NCI-H1436 treated with DMSO at 0.1 percent for 48 hours (cell line): ENCODE measurements around the gene TAF10.

Source experiments
- DNase-seq: peaks from one replicate; lab custom pipeline; 2025; lab: John Stamatoyannopoulos, UW

The TAF10 gene

DNA sequence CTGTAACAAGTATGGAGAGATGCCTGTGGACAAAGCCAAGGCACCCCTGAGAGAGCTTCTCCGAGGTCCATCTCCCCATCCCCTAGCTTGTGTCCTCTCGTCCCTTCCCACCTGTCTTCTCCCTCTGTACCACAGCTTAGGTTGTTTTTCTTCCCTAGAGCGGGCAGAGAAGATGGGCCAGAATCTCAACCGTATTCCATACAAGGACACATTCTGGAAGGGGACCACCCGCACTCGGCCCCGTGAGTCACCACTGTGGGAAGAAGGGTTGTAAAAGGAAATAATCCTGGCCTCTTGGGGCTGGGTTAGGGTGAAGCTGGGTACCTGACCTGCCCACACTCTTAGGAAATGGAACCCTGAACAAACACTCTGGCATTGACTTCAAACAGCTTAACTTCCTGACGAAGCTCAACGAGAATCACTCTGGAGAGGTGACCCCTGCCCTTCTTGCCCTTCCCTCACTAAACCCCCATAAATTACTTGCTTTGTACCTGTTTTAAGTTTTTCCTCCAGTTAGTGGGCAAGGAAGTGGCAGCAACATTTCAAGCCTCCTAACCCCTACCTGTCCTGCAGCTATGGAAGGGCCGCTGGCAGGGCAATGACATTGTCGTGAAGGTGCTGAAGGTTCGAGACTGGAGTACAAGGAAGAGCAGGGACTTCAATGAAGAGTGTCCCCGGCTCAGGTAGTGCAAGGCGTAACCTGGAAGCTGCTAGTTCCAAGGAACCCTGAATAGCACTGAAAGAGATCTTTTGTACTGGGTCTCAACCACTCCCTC, 3.1 kb downstream of the TAF10 start:
- DNase-seq = no peak

DNA sequence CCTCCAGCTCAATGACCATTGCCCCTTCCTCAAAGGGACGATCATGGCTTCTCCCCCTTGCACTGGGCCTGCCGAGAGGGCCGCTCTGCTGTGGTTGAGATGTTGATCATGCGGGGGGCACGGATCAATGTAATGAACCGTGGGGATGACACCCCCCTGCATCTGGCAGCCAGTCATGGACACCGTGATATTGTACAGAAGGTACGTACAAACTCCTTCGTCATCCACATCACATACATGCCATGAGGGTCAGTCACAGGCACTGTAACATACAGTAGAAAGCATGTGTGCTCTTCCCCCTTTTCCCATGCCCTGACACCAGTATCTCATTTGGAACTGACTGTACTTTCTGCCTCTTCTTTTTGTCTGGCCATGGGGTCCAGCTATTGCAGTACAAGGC, 4.0 kb downstream of the TAF10 start:
- DNase-seq = no peak

DNA sequence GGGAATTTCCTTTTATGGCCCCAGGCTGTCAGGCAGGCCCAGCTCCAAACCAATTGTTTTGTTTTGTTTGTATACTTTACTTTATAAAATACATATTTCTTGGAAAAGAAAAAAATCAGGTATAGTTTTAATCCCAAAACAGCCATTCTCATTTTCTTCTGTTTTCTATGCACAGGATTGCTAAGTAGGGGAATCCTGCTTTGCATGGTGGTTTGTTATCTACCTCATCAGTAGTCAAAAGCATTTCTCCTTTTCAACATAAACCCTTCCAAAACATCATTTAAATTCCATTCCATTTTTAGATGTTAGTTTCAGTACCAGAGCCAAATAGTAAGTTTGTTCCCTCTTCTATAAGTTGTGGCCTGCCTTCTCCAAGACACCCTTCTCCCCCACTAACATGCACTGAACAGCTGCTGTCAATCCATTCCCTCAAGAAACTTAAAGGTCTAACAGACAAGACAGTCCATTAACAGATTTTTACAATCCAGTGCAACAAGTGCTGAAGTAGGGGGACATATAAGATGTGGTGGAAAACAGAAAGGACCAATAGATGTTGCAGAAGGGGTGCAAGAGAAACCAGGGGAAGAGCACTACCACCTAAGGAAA, 4.7 kb downstream of the TAF10 start:
- DNase-seq = no peak

DNA sequence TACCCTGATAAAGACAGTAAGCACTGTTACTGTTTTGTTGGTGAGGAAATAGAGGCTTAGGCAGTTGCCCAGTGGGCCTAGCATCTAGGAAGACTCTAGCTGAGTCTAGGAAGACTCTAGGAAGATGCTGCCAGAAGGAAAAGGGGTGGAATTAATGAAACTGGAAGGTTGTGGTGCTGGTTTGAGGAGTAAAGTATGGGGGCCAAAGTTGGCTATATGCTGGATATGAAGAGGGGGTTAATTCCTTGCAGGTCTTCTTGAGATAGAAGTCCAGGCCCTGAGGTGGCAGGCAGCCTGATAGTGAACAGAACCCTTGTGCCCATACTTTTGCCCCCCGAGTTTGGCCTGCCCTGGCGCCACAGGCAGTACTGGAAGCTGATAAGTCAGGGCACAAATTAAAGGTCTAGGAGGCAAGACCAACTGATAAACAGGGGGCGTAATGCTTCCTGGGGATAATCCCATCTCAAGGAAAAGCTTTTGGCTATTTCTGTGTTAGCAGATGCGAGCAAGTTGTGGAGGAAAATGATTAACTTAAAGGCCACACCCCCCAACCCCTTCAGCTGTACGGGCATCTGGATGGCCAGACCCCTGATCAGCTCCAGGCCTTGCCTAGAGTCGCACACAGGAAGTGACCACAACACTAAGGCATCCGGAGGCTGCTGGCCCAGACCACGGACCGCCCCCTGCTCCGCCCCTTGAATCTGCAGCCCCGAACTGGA, 5.4 kb downstream of the TAF10 start:
- DNase-seq = no peak

GRCh38 chr11:6604790-6605189, 7.2 kb downstream of the TAF10 start:
- DNase-seq = no peak

GRCh38 chr11:6604081-6604626, 7.9 kb downstream of the TAF10 start:
- no peak for DNase-seq

DNA sequence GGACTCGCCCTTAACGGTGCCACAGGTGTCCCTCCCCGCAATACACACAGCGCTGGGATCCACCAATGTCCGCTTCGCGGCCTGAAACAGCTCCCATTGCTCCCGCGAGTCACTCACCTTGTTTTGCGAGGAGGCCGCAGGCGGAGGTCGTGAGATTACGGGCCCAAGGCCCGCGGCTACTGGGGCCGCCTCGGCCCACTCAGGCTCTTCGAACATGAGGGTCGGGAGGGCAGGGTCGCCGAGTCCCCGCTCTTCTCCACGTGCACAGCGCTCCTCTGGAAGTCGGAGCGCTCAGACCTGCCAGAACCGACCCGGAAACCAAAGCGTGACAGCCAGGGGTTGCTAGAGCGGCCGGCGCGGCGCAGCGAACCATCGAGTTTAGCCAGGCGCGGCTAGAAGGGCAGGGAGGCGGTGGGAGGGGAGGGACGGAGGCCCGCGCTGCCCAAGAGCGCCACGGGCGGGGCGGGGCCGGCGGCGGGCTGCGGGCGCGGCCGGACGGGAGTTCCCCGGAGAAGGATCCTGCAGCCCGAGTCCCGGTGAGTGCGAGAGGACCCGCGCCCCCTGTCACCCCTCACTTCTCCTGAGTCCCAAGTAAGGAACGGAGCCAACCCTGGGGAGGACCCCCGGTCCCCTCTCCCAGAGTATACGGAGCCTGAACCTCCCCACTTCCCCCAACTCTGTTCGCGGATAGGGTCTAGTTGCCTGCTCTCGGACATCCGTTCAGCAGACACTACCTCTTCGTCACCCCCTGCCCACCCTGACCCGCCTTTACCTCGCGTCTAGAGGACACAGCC, 8.5 kb downstream of the TAF10 start, which contains the start of the genes ILK and RRP8:
ILK (plus strand) TSS at position 488 of the 794 bp plus-strand sequence. CDS start 498 bp downstream, outside the sequence.
RRP8 (minus strand) TSS at position 330 of the 794 bp plus-strand sequence; CDS start at position 216, 114 bp downstream.
- peak; percentile 22 for DNase-seq

GRCh38 chr11:6602096-6602940, 9.7 kb downstream of the TAF10 start:
- DNase-seq = no peak

DNA sequence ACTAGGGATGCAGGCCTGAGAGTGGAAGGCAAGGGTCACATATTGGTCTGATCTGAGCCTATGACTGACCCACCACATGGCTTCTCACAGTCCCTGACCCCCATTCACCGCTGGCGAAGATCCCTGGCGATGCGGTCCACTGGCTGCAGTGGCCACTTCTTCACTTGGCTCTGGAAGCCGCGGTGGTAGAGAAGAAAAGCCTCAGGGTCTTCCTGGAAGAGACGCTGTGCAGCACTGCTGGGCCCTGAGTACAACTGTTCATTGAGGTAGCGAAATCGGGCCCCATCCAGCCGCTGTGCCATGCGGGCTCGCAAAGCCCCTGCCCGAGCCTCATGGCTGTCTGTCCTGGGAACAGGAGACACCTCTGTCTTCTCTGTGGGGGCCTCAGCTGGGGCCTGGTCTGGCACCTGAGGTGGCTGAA, 11.0 kb downstream of the TAF10 start:
- DNase-seq = no peak

GRCh38 chr11:6599881-6600390, 12.1 kb downstream of the TAF10 start:
- DNase-seq = no peak

- no peak for DNase-seq
Observed at GRCh38 chr11:6599449-6599848, 12.6 kb downstream of the TAF10 start.

DNA sequence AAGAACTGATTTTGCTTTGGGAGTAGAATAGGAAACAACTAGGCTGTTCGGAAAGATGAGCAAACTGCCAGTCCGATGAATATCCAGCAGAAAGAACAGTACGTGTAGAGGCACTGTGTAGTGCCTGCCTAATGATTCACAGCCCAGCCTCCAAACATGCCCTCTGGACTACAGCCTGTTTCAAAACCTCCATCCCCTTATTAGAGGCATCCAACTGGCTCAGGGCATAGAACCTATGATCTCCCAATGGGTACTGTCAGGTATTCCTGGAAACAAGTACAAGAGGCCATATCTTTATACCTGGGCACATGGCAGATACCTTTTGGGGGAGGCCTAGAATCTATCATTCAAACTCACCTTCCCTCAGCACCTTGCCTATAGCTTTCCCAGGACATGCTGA, 13.5 kb downstream of the TAF10 start:
- no peak for DNase-seq

GRCh38 chr11:6596239-6596877, 15.7 kb downstream of the TAF10 start:
- no peak for DNase-seq

GRCh38 chr11:6594142-6594768, 17.8 kb downstream of the TAF10 start:
- DNase-seq = no peak

GRCh38 chr11:6588018-6588417, 24.0 kb downstream of the TAF10 start:
- no peak for DNase-seq

DNA sequence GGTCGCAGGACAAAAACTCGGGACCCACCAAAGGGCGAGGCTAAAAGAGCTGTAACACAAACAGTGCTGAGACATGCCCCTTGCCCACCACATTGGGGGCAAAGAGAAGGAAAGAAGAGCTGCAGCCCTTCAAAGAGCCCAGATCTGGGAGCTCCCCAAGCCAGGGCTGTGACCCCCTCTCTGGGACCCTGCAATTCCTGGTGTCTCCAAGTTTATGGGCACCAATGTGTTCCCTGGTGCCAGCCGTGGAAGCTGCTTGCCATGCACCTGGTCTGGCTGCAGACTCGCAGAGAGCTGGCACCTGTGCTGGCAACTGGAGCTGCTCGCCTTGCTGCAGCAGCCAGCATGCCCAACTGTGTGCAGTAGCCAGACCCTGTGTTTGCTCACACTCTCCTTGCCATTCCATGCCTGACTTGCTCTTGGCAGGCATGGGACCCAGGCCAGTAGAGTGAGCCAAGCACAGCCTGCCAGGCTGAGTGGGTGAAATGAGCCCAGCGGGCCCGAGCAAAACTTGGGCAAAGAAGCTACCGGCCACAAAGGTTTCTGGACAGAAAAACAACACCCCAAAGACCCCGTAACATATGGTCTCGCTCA, 24.6 kb downstream of the TAF10 start:
- no peak for DNase-seq

DNA sequence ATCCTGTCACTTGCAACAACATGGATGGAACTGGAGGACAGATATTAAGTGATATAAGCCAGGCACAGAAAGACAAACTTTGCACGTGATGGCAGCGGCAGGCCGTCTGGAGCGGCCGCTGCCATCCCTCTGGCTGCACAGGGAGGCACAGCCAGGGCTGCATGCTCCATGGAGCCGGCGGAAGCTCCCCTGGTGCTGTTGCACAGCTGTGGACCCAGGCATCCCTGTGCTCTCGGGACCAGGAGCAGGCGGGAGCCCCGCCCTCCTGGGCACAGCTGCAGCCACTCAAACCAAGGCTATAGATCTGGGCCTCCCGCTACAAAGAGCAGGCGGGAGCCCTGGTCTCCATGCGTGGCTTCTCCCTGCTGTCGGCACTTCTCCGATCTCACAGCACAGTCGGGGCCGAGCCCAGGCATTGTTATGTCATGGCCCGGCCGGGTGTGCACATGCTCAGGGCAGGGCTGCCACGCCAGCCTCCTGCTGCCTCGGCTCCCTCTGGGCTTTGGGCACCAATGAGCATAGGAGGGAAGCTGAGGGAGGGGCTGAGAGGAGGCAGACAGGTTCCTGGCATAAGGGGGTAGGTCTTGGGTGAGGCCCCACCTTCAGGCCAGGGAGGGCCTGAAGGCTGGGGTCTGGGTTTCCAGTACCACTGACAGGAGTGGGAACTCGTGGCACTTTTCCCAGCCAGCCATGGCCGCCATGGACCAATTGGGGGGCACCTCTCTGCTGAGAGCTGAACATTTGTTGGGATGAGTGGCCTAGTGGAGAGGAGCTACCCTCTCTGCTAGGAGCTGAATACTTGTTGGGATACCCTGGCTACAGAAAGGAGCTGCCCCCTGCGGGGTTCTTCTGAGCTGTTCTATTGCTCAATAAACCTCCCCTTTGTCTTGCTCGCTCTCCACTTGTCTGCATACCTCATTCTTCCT, 25.3 kb downstream of the TAF10 start:
- no peak for DNase-seq

GRCh38 chr11:6584528-6584927, 27.5 kb downstream of the TAF10 start:
- DNase-seq = no peak
